Measurements from ENCODE around the gene ACADM. TPM values are rescaled to one million over a fixed set of nuclear protein-coding genes. Genes with fewer than 3 reads are reported as not detected.

The ACADM gene
- total RNA-seq, 2 experiments from 2014 or later: 33.9 to 40.7 TPM

GRCh38 chr1:75811211-75811981 is 86.9 kb downstream of the ACADM start:
- no peak for DNase-seq
- no peak overlapping the region for H3K4me3 Mint-ChIP-seq
- no peaks in the 10 kb centered on the region for H3K4me1 Mint-ChIP-seq
- ChIA-PET CTCF (no interaction called here), POLR2A (no interaction called here)
- H3K27ac Mint-ChIP-seq: no peak overlapping the region
- H3K27me3 Mint-ChIP-seq: no peaks in the 10 kb centered on the region
- H3K9me3 Mint-ChIP-seq: no peaks in the 10 kb centered on the region
- no peaks in the 10 kb centered on the region for H3K36me3 Mint-ChIP-seq (ENCODE audit: low read depth)

- no peaks in the 10 kb centered on the region for H3K9me3 Mint-ChIP-seq
- ChIA-PET CTCF (interaction anchor here (1.7 kb wide), 1 partner anchor 12 kb away, joined by 6 read pairs; no protein-coding TSS in a partner anchor), POLR2A (no interaction called here)
- no peak overlapping the region for H3K4me3 Mint-ChIP-seq
- no peak overlapping the region for H3K27ac Mint-ChIP-seq
- DNase-seq: no peak
- H3K4me1 Mint-ChIP-seq: no peaks in the 10 kb centered on the region
- H3K36me3 Mint-ChIP-seq (ENCODE audit: low read depth): no peaks in the 10 kb centered on the region
- no peaks in the 10 kb centered on the region for H3K27me3 Mint-ChIP-seq
These were observed 87.6 kb downstream of the ACADM start for GRCh38 chr1:75812065-75812464.

Other genes with a start within 250 kb of the ACADM start
- gene SLC44A5, start 113.6 kb upstream of the ACADM start, total RNA-seq: not detected
- gene RABGGTB, start 61.5 kb downstream of the ACADM start, total RNA-seq: 10 to 100 TPM; 76.8 to 81.2 TPM
- under 1 TPM; 0.40 to 0.46 TPM for gene MSH4, start 72.2 kb downstream of the ACADM start, total RNA-seq
- gene ASB17, start 207.7 kb downstream of the ACADM start, total RNA-seq: not detected